Mesenchymal stem cell (in vitro differentiated cells and primary cell): Measurements from ENCODE around the gene BRINP1. TPM values are rescaled to one million over a fixed set of nuclear protein-coding genes. Genes with fewer than 3 reads are reported as not detected.

ENCODE experiments used
- DNase-seq: peaks from one replicate; pipeline ENCODE4 v3.0.0-alpha.2; 2013
- H2AFZ ChIP-seq: one replicate; pipeline ENCODE4 v1.6.1; 2013; ENCODE audit warnings: low read depth, mild to moderate bottlenecking, control low read depth, inconsistent platforms, low read length, moderate library complexity
- H2AK5ac ChIP-seq: 2 replicates; pipeline ENCODE4 v1.6.1; 2013; ENCODE audit warnings: low read length, moderate library complexity, mild to moderate bottlenecking, inconsistent platforms; ENCODE audit not compliant: severe bottlenecking
- H2BK120ac ChIP-seq: one replicate; pipeline ENCODE4 v1.6.1; 2013; ENCODE audit warnings: low read depth, mild to moderate bottlenecking, inconsistent platforms, low read length, moderate library complexity
- H2BK12ac ChIP-seq, 2 experiments: one replicate each; pipeline ENCODE4 v1.6.1; 2013; ENCODE audit warnings: inconsistent platforms in 2 of 2, low read length in 2 of 2, mild to moderate bottlenecking in 2 of 2, moderate library complexity in 2 of 2, control low read depth in 1 of 2
- H2BK15ac ChIP-seq: one replicate; pipeline ENCODE4 v1.6.1; 2013; ENCODE audit warnings: mild to moderate bottlenecking, low read depth, inconsistent platforms; ENCODE audit not compliant: poor library complexity, severe bottlenecking
- H2BK5ac ChIP-seq: 2 replicates; pipeline ENCODE4 v1.6.1; 2013; ENCODE audit warnings: low read depth, mild to moderate bottlenecking, low read length, control low read depth, inconsistent platforms; ENCODE audit not compliant: poor library complexity, severe bottlenecking
- H3K14ac ChIP-seq, 2 experiments: one replicate each; pipeline ENCODE4 v1.6.1; 2013; ENCODE audit warnings: inconsistent platforms in 2 of 2, low read length in 2 of 2, control low read depth in 1 of 2, mild to moderate bottlenecking in 1 of 2, moderate library complexity in 1 of 2
- H3K18ac ChIP-seq, 2 experiments: one replicate each; pipeline ENCODE4 v1.6.1; 2013; ENCODE audit warnings: inconsistent platforms in 2 of 2, low read length in 2 of 2, control low read depth in 1 of 2, low read depth in 1 of 2, mild to moderate bottlenecking in 1 of 2
- H3K23ac ChIP-seq, 2 experiments: one replicate each; pipeline ENCODE4 v1.6.1; 2013; ENCODE audit warnings: inconsistent platforms in 2 of 2, low read length in 2 of 2, mild to moderate bottlenecking in 2 of 2, moderate library complexity in 2 of 2, control low read depth in 1 of 2
- H3K27ac ChIP-seq: 2 replicates; pipeline ENCODE4 v1.5.1; 2013; ENCODE audit warnings: mild to moderate bottlenecking, moderate library complexity, low read length, control low read depth, inconsistent platforms; ENCODE audit not compliant: poor library complexity, severe bottlenecking
- H3K27me3 ChIP-seq, 2 experiments: 2 replicates each; pipeline versions ENCODE4 v1.6.1 to v1.7.0; 2013; ENCODE audit warnings: low read length in 2 of 2, mild to moderate bottlenecking in 2 of 2, moderate library complexity in 2 of 2, control low read depth in 1 of 2, inconsistent platforms in 1 of 2; ENCODE audit not compliant: control insufficient read depth in 1 of 2, insufficient read depth in 1 of 2
- H3K36me3 ChIP-seq, 2 experiments: 2 replicates each; pipeline versions ENCODE4 v1.6.1 to v1.7.0; 2013; ENCODE audit warnings: low read length in 2 of 2, control low read depth in 1 of 2, inconsistent platforms in 1 of 2, low read depth in 1 of 2, mild to moderate bottlenecking in 1 of 2; ENCODE audit not compliant: insufficient read depth in 2 of 2, control insufficient read depth in 1 of 2
- H3K4ac ChIP-seq, 2 experiments: one replicate each; pipeline ENCODE4 v1.6.1; 2013; ENCODE audit warnings: inconsistent platforms in 2 of 2, low read length in 2 of 2, mild to moderate bottlenecking in 2 of 2, moderate library complexity in 2 of 2, control low read depth in 1 of 2, low read depth in 1 of 2
- H3K4me1 ChIP-seq: 2 replicates; pipeline ENCODE4 v1.6.1; 2013; ENCODE audit warnings: low read depth, low read length, control low read depth; ENCODE audit not compliant: control insufficient read depth, insufficient read depth
- H3K4me2 ChIP-seq: 2 replicates; pipeline ENCODE4 v1.6.1; 2013; ENCODE audit warnings: low read length, mild to moderate bottlenecking, inconsistent platforms; ENCODE audit not compliant: poor library complexity, severe bottlenecking
- H3K4me3 ChIP-seq, 2 experiments: 2 replicates each; pipeline versions ENCODE4 v1.5.1 to v1.7.0; 2013; ENCODE audit warnings: low read length in 2 of 2, mild to moderate bottlenecking in 2 of 2, control low read depth in 1 of 2, low read depth in 1 of 2; ENCODE audit not compliant: insufficient read depth in 1 of 2
- H3K79me1 ChIP-seq: replicated peaks from 2 replicates; pipeline ENCODE4 v1.6.1; 2013; ENCODE audit warnings: mild to moderate bottlenecking, control low read depth, low read length, inconsistent platforms; ENCODE audit not compliant: poor library complexity, severe bottlenecking
- H3K9ac ChIP-seq: 2 replicates; pipeline ENCODE4 v1.7.0; 2013; ENCODE audit warnings: mild to moderate bottlenecking, low read length, moderate library complexity
- H3K9me3 ChIP-seq: 2 replicates; pipeline ENCODE4 v1.7.0; 2013; ENCODE audit warnings: mild to moderate bottlenecking, low read length; ENCODE audit not compliant: control insufficient read depth
- H4K8ac ChIP-seq: one replicate; pipeline ENCODE4 v1.6.1; 2013; ENCODE audit warnings: inconsistent platforms, mild to moderate bottlenecking, low read length, moderate library complexity
- H4K91ac ChIP-seq: one replicate; pipeline ENCODE4 v1.6.1; 2013; ENCODE audit warnings: mild to moderate bottlenecking, low read length, inconsistent platforms
- WGBS: methylation state at CpG from one replicate; pipeline ENCODE4 v1.1.7; 2013; ENCODE audit warnings: mixed read lengths; 5-methylcytosine and 5-hydroxymethylcytosine counted together
- polyA plus RNA-seq, 2 experiments: library from polyadenylated mRNA; stranded (reverse); fragments of 200-250 nt; gene quantifications; one replicate each; pipeline ENCODE4 v1.2.3, GENCODE V29; 2013

Gene BRINP1, protein sequence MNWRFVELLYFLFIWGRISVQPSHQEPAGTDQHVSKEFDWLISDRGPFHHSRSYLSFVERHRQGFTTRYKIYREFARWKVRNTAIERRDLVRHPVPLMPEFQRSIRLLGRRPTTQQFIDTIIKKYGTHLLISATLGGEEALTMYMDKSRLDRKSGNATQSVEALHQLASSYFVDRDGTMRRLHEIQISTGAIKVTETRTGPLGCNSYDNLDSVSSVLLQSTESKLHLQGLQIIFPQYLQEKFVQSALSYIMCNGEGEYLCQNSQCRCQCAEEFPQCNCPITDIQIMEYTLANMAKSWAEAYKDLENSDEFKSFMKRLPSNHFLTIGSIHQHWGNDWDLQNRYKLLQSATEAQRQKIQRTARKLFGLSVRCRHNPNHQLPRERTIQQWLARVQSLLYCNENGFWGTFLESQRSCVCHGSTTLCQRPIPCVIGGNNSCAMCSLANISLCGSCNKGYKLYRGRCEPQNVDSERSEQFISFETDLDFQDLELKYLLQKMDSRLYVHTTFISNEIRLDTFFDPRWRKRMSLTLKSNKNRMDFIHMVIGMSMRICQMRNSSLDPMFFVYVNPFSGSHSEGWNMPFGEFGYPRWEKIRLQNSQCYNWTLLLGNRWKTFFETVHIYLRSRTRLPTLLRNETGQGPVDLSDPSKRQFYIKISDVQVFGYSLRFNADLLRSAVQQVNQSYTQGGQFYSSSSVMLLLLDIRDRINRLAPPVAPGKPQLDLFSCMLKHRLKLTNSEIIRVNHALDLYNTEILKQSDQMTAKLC
- 0.01 TPM for polyA plus RNA-seq (2013, experiment 1 of 2)
- 0.01 TPM for polyA plus RNA-seq (2013, experiment 2 of 2)

DNA sequence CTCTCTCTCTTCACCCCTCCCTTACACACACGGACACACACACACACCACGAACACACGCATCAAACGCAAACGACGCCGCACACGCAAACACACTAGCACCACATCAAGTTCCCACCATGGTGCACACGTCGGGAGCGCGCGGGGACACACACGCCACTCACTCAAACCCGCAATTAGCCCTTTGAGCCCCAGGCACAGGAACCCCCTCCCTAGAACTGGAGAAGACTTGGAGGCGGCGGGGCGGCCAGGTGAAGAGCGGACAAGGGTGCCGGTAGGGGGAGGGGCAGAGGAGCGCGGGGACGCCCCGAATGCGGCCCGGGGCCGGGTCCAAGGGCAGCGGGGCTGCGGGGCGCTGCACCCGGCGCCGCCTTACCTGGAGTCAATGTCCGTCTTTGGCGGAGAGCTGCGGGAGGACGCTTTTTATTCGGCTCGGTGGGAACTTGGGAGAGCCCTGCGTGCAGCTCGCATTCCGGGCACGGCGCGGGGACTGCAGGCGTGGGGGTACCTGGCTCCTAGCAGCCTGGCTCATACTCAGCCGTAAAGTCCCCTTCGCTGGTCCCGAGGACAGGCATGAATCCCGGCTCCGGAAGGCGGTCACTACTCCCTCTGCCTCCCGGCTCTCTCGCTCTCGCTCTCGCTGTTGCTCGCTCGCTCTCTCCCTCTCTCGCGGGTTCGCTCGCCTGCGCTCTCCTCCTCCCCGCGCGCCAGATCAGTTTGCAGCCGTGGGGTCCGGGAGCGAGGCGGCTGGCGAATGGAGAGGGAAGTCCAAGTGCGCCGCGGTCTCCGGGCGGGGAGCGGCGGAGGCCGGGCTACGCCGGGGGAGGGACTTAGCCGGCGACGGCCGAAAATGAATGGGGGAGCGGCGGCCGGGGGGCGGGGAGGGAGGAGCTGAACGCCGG lies at the start of gene BRINP1:
TSS of gene BRINP1 (minus strand) at position 755 of the 901 bp plus-strand sequence. CDS start 56,080 bp downstream, outside the sequence.
- Histone ChIP-seq H2AFZ (no peak within 1 kb of the TSS), H3K27ac (no peak within 1 kb of the TSS), H2BK120ac (no peak within 1 kb of the TSS), H3K14ac (no peak within 1 kb of the TSS), H2BK5ac (no peak within 1 kb of the TSS), H3K4me3 (peak within 1 kb of the TSS; percentile 41 to 83), H3K9ac (peak within 1 kb of the TSS; percentile 83), H4K8ac (no peak within 1 kb of the TSS), H3K27me3 (peaks cover 15 to 42% of the 10 kb centered on the region in 2 experiments), H3K79me1 (no peaks in the 10 kb centered on the region), H4K91ac (no peak within 1 kb of the TSS), H2AK5ac (no peak within 1 kb of the TSS), H3K9me3 (no peaks in the 10 kb centered on the region), H3K4me2 (peak within 1 kb of the TSS; percentile 74), H3K4ac (no peak within 1 kb of the TSS), H3K23ac (peak within 1 kb of the TSS in 1 of 2 experiments; percentile 17), H3K36me3 (no peaks in the 10 kb centered on the region), H2BK15ac (no peak within 1 kb of the TSS), H3K4me1 (peaks cover 14% of the 10 kb centered on the region), H3K18ac (no peak within 1 kb of the TSS), H2BK12ac (no peak within 1 kb of the TSS)
- 1% methylated on average over 77 of the region's 91 CpGs for WGBS
- peak; percentile 6 for DNase-seq

DNA sequence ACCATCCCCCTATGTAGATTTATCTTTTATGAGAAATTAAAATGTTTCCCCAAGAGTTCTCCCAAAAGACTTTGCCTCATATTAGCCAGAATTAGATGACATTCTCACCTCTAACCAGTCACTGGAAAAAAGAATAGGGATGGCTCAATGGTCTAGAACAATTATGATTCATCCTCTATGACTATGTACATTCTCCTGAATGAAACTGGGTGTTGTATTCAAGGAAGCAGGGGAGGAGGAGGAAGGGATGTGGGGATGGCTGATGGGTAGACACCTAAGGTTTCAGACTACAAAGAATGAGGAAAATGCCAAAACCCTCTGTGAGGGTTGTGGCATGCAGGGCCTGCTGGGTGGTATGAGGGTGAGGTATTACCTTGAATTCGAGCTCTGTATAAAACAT lies 49.5 kb upstream of the BRINP1 start:
- no peak overlapping the region for H4K8ac ChIP-seq
- no peak overlapping the region for H3K23ac ChIP-seq
- no peak overlapping the region for H2AFZ ChIP-seq
- H2BK12ac ChIP-seq = no peak overlapping the region
- DNase-seq = no peak
- no peak overlapping the region for H3K4ac ChIP-seq
- H2BK15ac ChIP-seq = no peak overlapping the region
- no peak overlapping the region for H3K9ac ChIP-seq
- no peak overlapping the region for H3K4me2 ChIP-seq
- H3K36me3 ChIP-seq = no peaks in the 10 kb centered on the region
- no peaks in the 10 kb centered on the region for H3K79me1 ChIP-seq
- H3K9me3 ChIP-seq = no peaks in the 10 kb centered on the region
- H2BK5ac ChIP-seq = no peak overlapping the region
- H3K4me1 ChIP-seq = no peaks in the 10 kb centered on the region
- no peak overlapping the region for H3K18ac ChIP-seq
- H2BK120ac ChIP-seq = no peak overlapping the region
- no peak overlapping the region for H2AK5ac ChIP-seq
- WGBS = no CpG with 5 or more reads among the region's 1 CpG
- H3K27ac ChIP-seq = no peak overlapping the region
- no peak overlapping the region for H3K4me3 ChIP-seq
- no peak overlapping the region for H3K14ac ChIP-seq
- no peaks in the 10 kb centered on the region for H3K27me3 ChIP-seq
- H4K91ac ChIP-seq = no peak overlapping the region

DNA sequence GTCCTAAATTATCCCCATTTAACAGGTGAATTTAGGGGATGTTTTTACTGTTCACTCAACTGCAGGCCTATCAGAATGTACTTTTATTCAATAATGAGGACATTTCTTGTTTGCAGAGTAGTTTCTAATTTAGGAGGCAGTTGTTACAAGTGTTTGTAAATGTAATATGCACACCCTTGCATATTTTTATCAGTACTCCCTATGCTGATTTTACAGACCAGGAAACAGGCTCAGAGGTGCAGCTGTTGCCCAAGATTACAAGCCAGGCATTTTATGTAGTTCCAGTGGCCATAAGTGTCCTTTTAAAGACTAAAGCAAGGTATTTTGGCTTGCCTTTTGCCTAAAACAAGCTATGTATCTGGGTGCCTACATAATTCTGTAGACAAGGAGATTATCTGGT lies 47.6 kb upstream of the BRINP1 start:
- no peak overlapping the region for H4K8ac ChIP-seq
- no peaks in the 10 kb centered on the region for H3K79me1 ChIP-seq
- no peak overlapping the region for H2BK15ac ChIP-seq
- H2BK5ac ChIP-seq = no peak overlapping the region
- no peak overlapping the region for H3K14ac ChIP-seq
- H3K36me3 ChIP-seq = no peaks in the 10 kb centered on the region
- H2BK12ac ChIP-seq = no peak overlapping the region
- H3K4ac ChIP-seq = no peak overlapping the region
- no peak overlapping the region for H4K91ac ChIP-seq
- no peak overlapping the region for H3K4me3 ChIP-seq
- H3K9ac ChIP-seq = no peak overlapping the region
- no peak overlapping the region for H2BK120ac ChIP-seq
- no peak overlapping the region for H3K23ac ChIP-seq
- H3K27me3 ChIP-seq = no peaks in the 10 kb centered on the region
- no peak overlapping the region for H3K18ac ChIP-seq
- H3K4me2 ChIP-seq = no peak overlapping the region
- no peaks in the 10 kb centered on the region for H3K4me1 ChIP-seq
- H2AFZ ChIP-seq = no peak overlapping the region
- H2AK5ac ChIP-seq = no peak overlapping the region
- H3K27ac ChIP-seq = no peak overlapping the region
- H3K9me3 ChIP-seq = no peaks in the 10 kb centered on the region
- no peak for DNase-seq
